Liver (tissue), 3 donors: ENCODE measurements around the gene CEACAM7.

ENCODE experiments used
- CTCF ChIP-seq: fragments of 150-350 bp; IDR thresholded peaks from 2 replicates; pipeline ENCODE4 v1.5.1; 2017; ENCODE audit warnings: improper control_type of control experiment, low read depth, low read length; ENCODE audit not compliant: missing input control
- FOXA1 ChIP-seq: IDR thresholded peaks from 2 replicates; pipeline ENCODE4 v1.6.1; 2016; ENCODE audit warnings: antibody characterized with exemption
- MAX ChIP-seq: IDR thresholded peaks from 2 replicates; pipeline ENCODE4 v1.6.1; 2016; ENCODE audit warnings: antibody characterized with exemption
- NR2F2 ChIP-seq: IDR thresholded peaks from 2 replicates; pipeline ENCODE4 v1.6.1; 2016; ENCODE audit warnings: antibody characterized with exemption
- REST ChIP-seq: IDR thresholded peaks from 2 replicates; pipeline ENCODE4 v1.6.1; 2016; ENCODE audit warnings: antibody characterized with exemption, mild to moderate bottlenecking
- RXRA ChIP-seq, 2 donors: IDR thresholded peaks; 2 replicates each; pipeline ENCODE4 v1.6.1; 2017 to 2018; ENCODE audit warnings: antibody characterized with exemption in 2 of 2, mild to moderate bottlenecking in 1 of 2
- SP1 ChIP-seq: IDR thresholded peaks from 2 replicates; pipeline ENCODE4 v1.6.1; 2018; ENCODE audit warnings: antibody characterized with exemption, mild to moderate bottlenecking
- TAF1 ChIP-seq: conservative IDR thresholded peaks from 2 replicates; pipeline ENCODE4 v1.6.1; 2016; ENCODE audit warnings: antibody characterized with exemption, mild to moderate bottlenecking
- YY1 ChIP-seq: IDR thresholded peaks from 2 replicates; pipeline ENCODE4 v1.6.1; 2016; ENCODE audit warnings: antibody characterized with exemption, mild to moderate bottlenecking
- donor health status: healthy.
- donor health status: healthy.

GRCh38 chr19:41649827-41650226 is 38.2 kb downstream of the CEACAM7 start:
- TF ChIP-seq YY1, result no peak
- TF ChIP-seq CTCF, result no peak
- no peak for TF ChIP-seq NR2F2
- no peak for TF ChIP-seq RXRA (IDR thresholded peaks at IDR 0.05)
- TF ChIP-seq REST, result no peak
- TF ChIP-seq TAF1, result no peak
- no peak for TF ChIP-seq MAX
- no peak for TF ChIP-seq SP1
- TF ChIP-seq FOXA1, result no peak
